IMR-90 (cell line): ENCODE measurements around the gene AIFM2. TPM values are rescaled to one million over a fixed set of nuclear protein-coding genes. Genes with fewer than 3 reads are reported as not detected.

Source experiments
- ATAC-seq: fragments of 200-7000 bp; cut with Tn5 transposase; 2 replicates; pipeline ENCODE4 v1.9.1; 2020; ENCODE audit warnings: low read depth, mild to moderate bottlenecking, moderate library complexity
- Bru-seq: library from RNA; stranded (reverse); fragments of 400-500 nt; gene quantifications from one replicate; lab custom pipeline; 2021; lab: Mats Ljungman, UMichigan
- BruChase-seq, 2 experiments: library from RNA; stranded (reverse); fragments of 400-500 nt; gene quantifications; one replicate each; lab custom pipeline; 2021; lab: Mats Ljungman, UMichigan
- BruUV-seq: library from RNA; stranded (reverse); fragments of 400-500 nt; replicated peaks from 2 replicates; lab custom pipeline; 2021; lab: Mats Ljungman, UMichigan
- CTCF ChIA-PET: fragments of 300-600 bp; formaldehyde crosslinking; extraction: SDS; loops from one replicate; lab custom pipeline; 2021; ENCODE audit warnings: antibody characterized with exemption; lab: Yijun Ruan, JAX
- POLR2A ChIA-PET: fragments of 300-600 bp; sonication (Branson Sonifier 250); formaldehyde crosslinking; loops from one replicate; lab custom pipeline; 2022; ENCODE audit warnings: antibody characterized with exemption; ENCODE audit not compliant: unreplicated experiment; lab: Charles Lee
- DNase-seq: peaks from one replicate; pipeline ENCODE4 v3.0.0; 2013
- H2AFZ ChIP-seq: replicated peaks from 2 replicates; pipeline ENCODE3; 2013; ENCODE audit warnings: low read length, mild to moderate bottlenecking; ENCODE audit not compliant: poor library complexity
- H2AK5ac ChIP-seq: 2 replicates; pipeline ENCODE4 v1.6.1; 2013; ENCODE audit warnings: low read depth, low read length, inconsistent platforms
- H2AK9ac ChIP-seq: replicated peaks from 2 replicates; pipeline ENCODE3; 2013; ENCODE audit warnings: mild to moderate bottlenecking, low read depth, low read length, moderate library complexity; ENCODE audit not compliant: poor library complexity
- H2BK120ac ChIP-seq: 2 replicates; pipeline ENCODE4 v1.6.1; 2013; ENCODE audit warnings: low read depth, low read length, inconsistent platforms
- H2BK15ac ChIP-seq: 3 replicates; pipeline ENCODE4 v1.6.1; 2013; ENCODE audit warnings: low read depth, low read length, inconsistent platforms
- H2BK20ac ChIP-seq: 2 replicates; pipeline ENCODE4 v1.6.1; 2013; ENCODE audit warnings: low read depth, mild to moderate bottlenecking, inconsistent platforms, low read length, moderate library complexity
- H2BK5ac ChIP-seq: 2 replicates; pipeline ENCODE4 v1.6.1; 2013; ENCODE audit warnings: mild to moderate bottlenecking, low read depth, low read length, inconsistent platforms; ENCODE audit not compliant: poor library complexity, severe bottlenecking
- H3K14ac ChIP-seq: replicated peaks from 2 replicates; pipeline ENCODE4 v1.6.1; 2013; ENCODE audit warnings: low read depth, low read length, inconsistent platforms
- H3K18ac ChIP-seq: 2 replicates; pipeline ENCODE4 v1.6.1; 2013; ENCODE audit warnings: low read depth, low read length, control low read depth
- H3K23ac ChIP-seq: 2 replicates; pipeline ENCODE4 v1.6.1; 2013; ENCODE audit warnings: low read depth, low read length, inconsistent platforms
- H3K27ac ChIP-seq: 2 replicates; pipeline ENCODE4 v1.5.1; 2013; ENCODE audit warnings: mild to moderate bottlenecking, control low read depth, low read length; ENCODE audit not compliant: insufficient read depth
- H3K27me3 ChIP-seq: 2 replicates; pipeline ENCODE4 v1.6.1; 2013; ENCODE audit warnings: low read length; ENCODE audit not compliant: control insufficient read depth, insufficient read depth
- H3K36me3 ChIP-seq: 2 replicates; pipeline ENCODE4 v1.6.1; 2013; ENCODE audit warnings: low read length, mixed read lengths; ENCODE audit not compliant: control insufficient read depth, insufficient read depth
- H3K4ac ChIP-seq: 2 replicates; pipeline ENCODE4 v1.6.1; 2013; ENCODE audit warnings: low read depth, low read length, inconsistent platforms
- H3K4me1 ChIP-seq: 2 replicates; pipeline ENCODE4 v1.6.1; 2013; ENCODE audit warnings: low read length, mixed read lengths; ENCODE audit not compliant: control insufficient read depth, insufficient read depth
- H3K4me2 ChIP-seq: 2 replicates; pipeline ENCODE4 v1.6.1; 2013; ENCODE audit warnings: low read depth, mild to moderate bottlenecking, control low read depth, low read length, moderate library complexity
- H3K4me3 ChIP-seq: 2 replicates; pipeline ENCODE4 v1.5.1; 2013; ENCODE audit warnings: low read depth, mild to moderate bottlenecking, control low read depth, low read length, moderate library complexity; ENCODE audit not compliant: insufficient read depth
- H3K56ac ChIP-seq: 2 replicates; pipeline ENCODE4 v1.6.1; 2013; ENCODE audit warnings: low read length, inconsistent platforms; ENCODE audit not compliant: insufficient read depth; ENCODE audit errors: extremely low read depth
- H3K79me1 ChIP-seq, 2 experiments: 2 replicates each; pipeline ENCODE4 v1.6.1; 2013; ENCODE audit warnings: low read length in 2 of 2, inconsistent platforms in 1 of 2, low read depth in 1 of 2
- H3K9ac ChIP-seq: 2 replicates; pipeline ENCODE4 v1.6.1; 2013; ENCODE audit warnings: low read depth, low read length, control low read depth
- H3K9me1 ChIP-seq: 2 replicates; pipeline ENCODE4 v1.6.1; 2013; ENCODE audit warnings: low read length, inconsistent platforms; ENCODE audit not compliant: insufficient read depth
- H3K9me3 ChIP-seq: 2 replicates; pipeline ENCODE4 v1.6.1; 2013; ENCODE audit warnings: low read length; ENCODE audit not compliant: control insufficient read depth, insufficient read depth
- H4K20me1 ChIP-seq: 2 replicates; pipeline ENCODE4 v1.6.1; 2013; ENCODE audit warnings: low read length, inconsistent platforms; ENCODE audit not compliant: insufficient read depth
- H4K5ac ChIP-seq: 2 replicates; pipeline ENCODE4 v1.6.1; 2013; ENCODE audit warnings: mild to moderate bottlenecking, low read depth, low read length, control low read depth
- H4K8ac ChIP-seq, 2 experiments: 2 replicates each; pipeline ENCODE4 v1.6.1; 2013; ENCODE audit warnings: low read depth in 2 of 2, low read length in 2 of 2, control low read depth in 1 of 2, inconsistent platforms in 1 of 2
- H4K91ac ChIP-seq: 2 replicates; pipeline ENCODE4 v1.6.1; 2013; ENCODE audit warnings: low read depth, low read length, inconsistent platforms; ENCODE audit not compliant: insufficient read depth
- BHLHE40 ChIP-seq: fragments of 150-350 bp; IDR thresholded peaks from 2 replicates; pipeline ENCODE4 v1.6.1; 2016; ENCODE audit warnings: mild to moderate bottlenecking, low read depth, low read length
- CTCF ChIP-seq: conservative IDR thresholded peaks from 2 replicates; pipeline ENCODE4 v1.5.1; 2012; ENCODE audit warnings: mild to moderate bottlenecking, low read depth, low read length, improper control_type of control experiment
- FOS ChIP-seq: fragments of 150-350 bp; IDR thresholded peaks from 2 replicates; pipeline ENCODE4 v1.6.1; 2016; ENCODE audit warnings: low read depth, low read length
- MAFK ChIP-seq: IDR thresholded peaks from 2 replicates; pipeline ENCODE4 v1.6.1; 2012; ENCODE audit warnings: low read depth, low read length, improper control_type of control experiment
- MXI1 ChIP-seq: IDR thresholded peaks from 2 replicates; pipeline ENCODE4 v1.6.1; 2012; ENCODE audit warnings: low read depth, mild to moderate bottlenecking, low read length, moderate library complexity, borderline replicate concordance
- NFE2L2 ChIP-seq: fragments of 150-350 bp; IDR thresholded peaks from 2 replicates; pipeline ENCODE4 v1.6.1; 2016; ENCODE audit warnings: low read depth, mild to moderate bottlenecking, low read length
- POLR2A ChIP-seq: IDR thresholded peaks from 2 replicates; pipeline ENCODE4 v1.6.1; 2012; ENCODE audit warnings: mild to moderate bottlenecking, low read depth, low read length
- RAD21 ChIP-seq: IDR thresholded peaks from 2 replicates; pipeline ENCODE4 v1.6.1; 2012; ENCODE audit warnings: low read length, improper control_type of control experiment
- SMC3 ChIP-seq: fragments of 150-350 bp; IDR thresholded peaks from 2 replicates; pipeline ENCODE4 v1.6.1; 2016; ENCODE audit warnings: low read depth, mild to moderate bottlenecking, antibody characterized with exemption, low read length, moderate library complexity
- WGBS, 2 experiments: methylation state at CpG; one replicate each; pipeline versions ENCODE4 v1.1.5 to v1.1.7; 2013; ENCODE audit warnings: missing lambda C conversion rate in 2 of 2; ENCODE audit not compliant: insufficient read length in 1 of 2; ENCODE audit errors: extremely low coverage in 2 of 2; 5-methylcytosine and 5-hydroxymethylcytosine counted together
- dilution Hi-C: fragments of 300-500 bp; cut with HindIII; formaldehyde crosslinking; loops from one replicate; pipeline ENCODE4 v1.14.3; 2018; ENCODE audit warnings: low sequenced_read_pairs; ENCODE audit not compliant: unreplicated experiment
- in situ Hi-C: fragments of 300-500 bp; cut with MboI; formaldehyde crosslinking; loops from 3 replicates; pipeline ENCODE4 v1.14.3; 2019; ENCODE audit warnings: low sequenced_read_pairs, inconsistent platforms, mixed read lengths
- intact Hi-C: fragments of 100-400 bp; cut with micrococcal nuclease; formaldehyde crosslinking; loops from 2 replicates; pipeline ENCODE4 v1.10.0; 2022
- long read RNA-seq: library from polyadenylated mRNA; unstranded; transcript quantifications from one replicate; pipeline ENCODE4 v2.0.0, GENCODE V29; 2021; ENCODE audit not compliant: unreplicated experiment
- polyA plus RNA-seq, 3 experiments: library from polyadenylated mRNA; depleted of rRNA; stranded (reverse); fragments of >200 nt; gene quantifications; 2 replicates each; pipeline ENCODE4 v1.2.3, GENCODE V29; 2012; ENCODE audit warnings: low replicate concordance in 1 of 3
- total RNA-seq: library from RNA; depleted of rRNA; stranded (reverse); fragments of >200 nt; gene quantifications from 2 replicates; pipeline ENCODE4 v1.2.3, GENCODE V29; 2012; rRNA removed

Gene AIFM2
- total RNA-seq = 1.7 and 2.0 TPM in 2 replicates
- polyA plus RNA-seq (2012; rRNA removed) = 4.5 and 4.6 TPM in 2 replicates
- 3.6 and 5.9 TPM in 2 replicates for polyA plus RNA-seq (2012; cell fraction: cytosol; rRNA removed)
- 6.3 and 6.9 TPM in 2 replicates for polyA plus RNA-seq (2012; cell fraction: nucleus; rRNA removed; ENCODE audit: low replicate concordance)
- Bru-seq, nascent RNA = percentile 67 among the genes with signal in this experiment
- percentile 79 among the genes with signal in this experiment for BruChase-seq, experiment 1, labeled RNA remaining after a 6-hour chase
- BruChase-seq, experiment 2, labeled RNA remaining after a 2-hour chase = percentile 79 among the genes with signal in this experiment
- long read RNA-seq, transcript AIFM2-204 (9 exons, 3,247 nt) = minor isoform, 9 of 51 reads
- long read RNA-seq, transcript AIFM2-201 (9 exons, 3,243 nt) = major isoform, 31 of 51 reads
- long read RNA-seq, partial matches to known transcripts = 2 of 51 reads
- long read RNA-seq, other reads (novel, unspliced or antisense) = 9 of 51 reads

- POLR2A ChIA-PET = no interaction called here
- Histone ChIP-seq H3K23ac (peak within 1 kb of the TSS; percentile 98), H3K36me3 (peaks cover 5% of the 10 kb centered on the region; the same call in 1 of the 2 replicates), H2BK120ac (peak within 1 kb of the TSS; percentile 90), H4K8ac (peak within 1 kb of the TSS; percentile 64 to 86), H4K91ac (peak within 1 kb of the TSS; percentile 93), H2BK15ac (peak within 1 kb of the TSS; percentile 70; the same call in 2 of the 3 replicates), H2AK9ac (peak within 1 kb of the TSS; percentile 97), H2BK20ac (peak within 1 kb of the TSS; percentile 68), H3K27me3 (no peaks in the 10 kb centered on the region), H3K9me3 (no peaks in the 10 kb centered on the region), H3K9me1 (peaks cover 19% of the 10 kb centered on the region), H3K18ac (peak within 1 kb of the TSS; percentile 75), H4K20me1 (no peaks in the 10 kb centered on the region), H2BK5ac (peak within 1 kb of the TSS; percentile 45), H2AK5ac (peak within 1 kb of the TSS; percentile 86), H3K4me2 (peak within 1 kb of the TSS; percentile 87), H3K4me1 (peaks cover 17% of the 10 kb centered on the region), H3K14ac (peak within 1 kb of the TSS; percentile 95), H3K4ac (peak within 1 kb of the TSS; percentile 96), H2AFZ (peak within 1 kb of the TSS; percentile 94), H3K79me1 (peaks cover 16 to 40% of the 10 kb centered on the region in 2 experiments), H3K56ac (peak within 1 kb of the TSS; percentile 87), H4K5ac (peak within 1 kb of the TSS; percentile 96), H3K4me3 (peak within 1 kb of the TSS; percentile 64), H3K27ac (peak within 1 kb of the TSS; percentile 66), H3K9ac (peak within 1 kb of the TSS; percentile 80)
- in situ Hi-C loops = loop anchor here (10.0 kb wide), 1 partner anchor 232 kb away; no protein-coding TSS in a partner anchor
- TF ChIP-seq CTCF = 0 out of 2 replicates have a peak, but pooled peaks have one; percentile 5
- TF ChIP-seq BHLHE40 = peak; percentile 85
- 0 out of 2 replicates have a peak, but pooled peaks have one; percentile 23 for TF ChIP-seq MAFK
- TF ChIP-seq FOS = peak; percentile 48; the same call in 1 of the 2 replicates
- no peak for TF ChIP-seq SMC3
- TF ChIP-seq POLR2A = peak; percentile 49; the same call in 1 of the 2 replicates
- TF ChIP-seq MXI1 = no peak
- no peak for TF ChIP-seq RAD21
- peak; percentile 93 for TF ChIP-seq NFE2L2
- dilution Hi-C loops = no loop called here
- ATAC-seq (peak; percentile 81), DNase-seq (peak; percentile 61)
- 9% methylated on average over 39 of the region's 80 CpGs; no CpG with 5 or more reads in 1 of the 2 experiments for WGBS, 2 experiments
- no TSS peak for BruUV-seq
- intact Hi-C loops = no loop called here
- CTCF ChIA-PET = no interaction called here
Observed at GRCh38 chr10:70132098-70133029, at the start of gene AIFM2. TSS of gene AIFM2 (minus strand) at chr10:70132825. CDS start at chr10:70124084, 8,741 bp downstream.
